MM.1S (cell line): ENCODE data around the gene GNAS.

Experiments used
- DNase-seq: peaks from one replicate; pipeline ENCODE4 v3.0.0-alpha.2; 2015
- H2AFZ ChIP-seq: fragments of 300-600 bp; sonication (generic); 2 replicates; pipeline ENCODE4 v1.6.0; 2016; ENCODE audit warnings: antibody characterized with exemption, low read length
- H3F3A ChIP-seq: fragments of 300-600 bp; sonication (generic); 2 replicates; pipeline ENCODE4 v1.6.1; 2016; ENCODE audit warnings: mild to moderate bottlenecking, antibody characterized with exemption, low read length, moderate library complexity, mixed read lengths; ENCODE audit not compliant: insufficient read depth
- H3K27ac ChIP-seq: fragments of 300-600 bp; sonication (generic); 2 replicates; pipeline ENCODE4 v1.5.1; 2016; ENCODE audit warnings: mild to moderate bottlenecking, low read length
- H3K27me3 ChIP-seq: fragments of 300-600 bp; sonication (generic); replicated peaks from 2 replicates; pipeline ENCODE4 v1.6.0; 2016; ENCODE audit warnings: low read length; ENCODE audit not compliant: insufficient read depth
- H3K36me3 ChIP-seq: fragments of 300-600 bp; sonication (generic); replicated peaks from 2 replicates; pipeline ENCODE4 v1.6.1; 2016; ENCODE audit warnings: mild to moderate bottlenecking, low read length, mixed read lengths; ENCODE audit not compliant: insufficient read depth
- H3K4me1 ChIP-seq: fragments of 300-600 bp; sonication (generic); 2 replicates; pipeline ENCODE4 v1.6.1; 2016; ENCODE audit warnings: low read length, mixed read lengths
- H3K4me2 ChIP-seq: fragments of 300-600 bp; sonication (generic); 2 replicates; pipeline ENCODE4 v1.6.0; 2016; ENCODE audit warnings: low read depth, low read length
- H3K4me3 ChIP-seq: fragments of 300-600 bp; sonication (generic); 2 replicates; pipeline ENCODE4 v1.5.1; 2016; ENCODE audit warnings: low read length, mixed read lengths
- H3K79me2 ChIP-seq: fragments of 300-600 bp; sonication (generic); 2 replicates; pipeline ENCODE4 v1.6.1; 2016; ENCODE audit warnings: mixed run types, low read length, mixed read lengths
- H3K9ac ChIP-seq: fragments of 300-600 bp; sonication (generic); 2 replicates; pipeline ENCODE4 v1.6.1; 2016; ENCODE audit warnings: low read length, mixed read lengths
- H3K9me2 ChIP-seq: fragments of 300-600 bp; sonication (generic); replicated peaks from 2 replicates; pipeline ENCODE4 v1.6.1; 2016; ENCODE audit warnings: mild to moderate bottlenecking, low read length, mixed read lengths; ENCODE audit not compliant: insufficient read depth
- H3K9me3 ChIP-seq: fragments of 300-600 bp; sonication (generic); replicated peaks from 2 replicates; pipeline ENCODE4 v1.6.1; 2016; ENCODE audit warnings: mild to moderate bottlenecking, low read length, mixed read lengths; ENCODE audit not compliant: insufficient read depth
- H4K20me1 ChIP-seq: fragments of 300-600 bp; sonication (generic); 2 replicates; pipeline ENCODE4 v1.6.1; 2016; ENCODE audit warnings: mild to moderate bottlenecking, low read length, moderate library complexity, mixed read lengths; ENCODE audit not compliant: insufficient read depth
- EZH2 ChIP-seq: fragments of 300-600 bp; sonication (generic); optimal IDR thresholded peaks from 2 replicates; pipeline ENCODE3; 2017; ENCODE audit warnings: low read depth, mild to moderate bottlenecking, antibody characterized with exemption, low read length, mixed read lengths
- EZH2phosphoT487 ChIP-seq: fragments of 300-600 bp; sonication (generic); IDR thresholded peaks from 2 replicates; pipeline ENCODE4 v1.6.1; 2018; ENCODE audit warnings: antibody characterized with exemption, low read length
- TF ChIP-seq, protein P1 (sequence below): fragments of 300-600 bp; sonication (generic); IDR thresholded peaks from 2 replicates; pipeline ENCODE4 v1.5.1; 2016; ENCODE audit warnings: antibody characterized with exemption, low read length, mixed read lengths

GNAS gene

DNA sequence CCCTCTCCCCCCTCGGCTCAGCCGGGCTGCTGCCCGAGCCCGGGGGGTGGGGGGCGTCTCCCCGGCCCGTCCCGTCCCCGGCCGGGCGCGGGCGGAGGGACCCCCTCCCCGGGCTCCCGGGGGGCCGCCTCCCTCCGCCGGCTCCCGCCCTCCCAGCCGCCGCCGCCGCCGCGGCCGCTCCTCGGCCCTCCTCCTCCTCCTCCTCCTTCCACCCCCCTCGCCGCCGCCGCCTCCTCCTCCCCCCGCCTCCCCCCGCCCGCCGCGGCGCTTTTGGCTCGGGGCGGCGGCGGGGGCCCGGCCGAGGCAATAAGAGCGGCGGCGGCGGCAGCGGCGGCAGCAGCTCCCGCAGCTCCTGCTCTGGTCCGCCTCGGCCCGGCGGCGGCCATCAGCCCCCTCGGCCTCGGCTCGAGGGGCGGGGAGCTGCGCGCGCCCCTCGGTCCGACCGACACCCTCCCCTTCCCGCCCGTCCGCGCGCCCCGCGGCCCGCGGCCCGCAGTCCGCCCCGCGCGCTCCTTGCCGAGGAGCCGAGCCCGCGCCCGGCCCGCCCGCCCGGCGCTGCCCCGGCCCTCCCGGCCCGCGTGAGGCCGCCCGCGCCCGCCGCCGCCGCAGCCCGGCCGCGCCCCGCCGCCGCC is 38.7 kb downstream of the GNAS start:
- H3K27ac ChIP-seq, result peak overlapping the region; percentile 57; the same call in 1 of the 2 replicates
- H3K9me3 ChIP-seq, result no peaks in the 10 kb centered on the region
- peak overlapping the region; percentile 60; the same call in 1 of the 2 replicates for H3K4me3 ChIP-seq
- no peaks in the 10 kb centered on the region for H3K9me2 ChIP-seq
- H3K79me2 ChIP-seq, result peaks cover 63% of the 10 kb centered on the region
- peak; percentile 70 for DNase-seq
- peaks cover 4% of the 10 kb centered on the region; the same call in 1 of the 2 replicates for H3K36me3 ChIP-seq
- H3F3A ChIP-seq, result peaks cover 27% of the 10 kb centered on the region
- no peaks in the 10 kb centered on the region for H3K27me3 ChIP-seq
- H3K4me1 ChIP-seq, result peaks cover 43% of the 10 kb centered on the region
- peak overlapping the region; percentile 72 for H3K9ac ChIP-seq
- H2AFZ ChIP-seq, result no peak overlapping the region
- TF ChIP-seq EZH2, result no peak
- TF ChIP-seq EZH2phosphoT487, result no peak
- TF ChIP-seq, protein P1, sequence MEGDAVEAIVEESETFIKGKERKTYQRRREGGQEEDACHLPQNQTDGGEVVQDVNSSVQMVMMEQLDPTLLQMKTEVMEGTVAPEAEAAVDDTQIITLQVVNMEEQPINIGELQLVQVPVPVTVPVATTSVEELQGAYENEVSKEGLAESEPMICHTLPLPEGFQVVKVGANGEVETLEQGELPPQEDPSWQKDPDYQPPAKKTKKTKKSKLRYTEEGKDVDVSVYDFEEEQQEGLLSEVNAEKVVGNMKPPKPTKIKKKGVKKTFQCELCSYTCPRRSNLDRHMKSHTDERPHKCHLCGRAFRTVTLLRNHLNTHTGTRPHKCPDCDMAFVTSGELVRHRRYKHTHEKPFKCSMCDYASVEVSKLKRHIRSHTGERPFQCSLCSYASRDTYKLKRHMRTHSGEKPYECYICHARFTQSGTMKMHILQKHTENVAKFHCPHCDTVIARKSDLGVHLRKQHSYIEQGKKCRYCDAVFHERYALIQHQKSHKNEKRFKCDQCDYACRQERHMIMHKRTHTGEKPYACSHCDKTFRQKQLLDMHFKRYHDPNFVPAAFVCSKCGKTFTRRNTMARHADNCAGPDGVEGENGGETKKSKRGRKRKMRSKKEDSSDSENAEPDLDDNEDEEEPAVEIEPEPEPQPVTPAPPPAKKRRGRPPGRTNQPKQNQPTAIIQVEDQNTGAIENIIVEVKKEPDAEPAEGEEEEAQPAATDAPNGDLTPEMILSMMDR, result no peak
- no peak overlapping the region for H3K4me2 ChIP-seq
- H4K20me1 ChIP-seq, result peaks cover 20% of the 10 kb centered on the region; the same call in 1 of the 2 replicates

DNA sequence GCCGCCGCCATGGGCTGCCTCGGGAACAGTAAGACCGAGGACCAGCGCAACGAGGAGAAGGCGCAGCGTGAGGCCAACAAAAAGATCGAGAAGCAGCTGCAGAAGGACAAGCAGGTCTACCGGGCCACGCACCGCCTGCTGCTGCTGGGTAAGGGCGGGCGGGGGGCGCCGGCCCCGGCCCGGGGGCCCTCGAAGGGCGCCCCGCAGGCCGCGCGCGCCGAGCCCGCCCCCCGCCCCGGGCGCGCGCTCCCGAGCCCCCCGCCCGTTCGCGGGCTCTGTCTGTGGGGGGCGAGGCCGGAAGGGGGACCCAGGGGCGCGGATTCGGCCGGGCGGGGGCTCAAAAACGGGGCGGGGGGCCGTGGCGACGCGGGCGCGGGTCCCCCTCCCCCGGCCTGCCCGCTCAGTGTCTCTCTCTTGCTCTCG is 39.2 kb downstream of the GNAS start:
- no peaks in the 10 kb centered on the region for H3K9me3 ChIP-seq
- H3F3A ChIP-seq, result peaks cover 22% of the 10 kb centered on the region
- H3K9me2 ChIP-seq, result no peaks in the 10 kb centered on the region
- peaks cover 38% of the 10 kb centered on the region for H3K4me1 ChIP-seq
- H3K9ac ChIP-seq, result peak overlapping the region; percentile 96
- DNase-seq, result peak; percentile 40
- peak overlapping the region; percentile 92 for H3K27ac ChIP-seq
- TF ChIP-seq EZH2phosphoT487 (no peak), EZH2 (no peak)
- TF ChIP-seq, protein P1, result no peak
- peaks cover 21% of the 10 kb centered on the region; the same call in 1 of the 2 replicates for H4K20me1 ChIP-seq
- H3K4me3 ChIP-seq, result peak overlapping the region; percentile 94
- H3K4me2 ChIP-seq, result no peak overlapping the region; the same call in 1 of the 2 replicates
- H3K27me3 ChIP-seq, result no peaks in the 10 kb centered on the region
- peaks cover 9% of the 10 kb centered on the region; the same call in 1 of the 2 replicates for H3K36me3 ChIP-seq
- H3K79me2 ChIP-seq, result peaks cover 68% of the 10 kb centered on the region
- no peak overlapping the region for H2AFZ ChIP-seq

DNA sequence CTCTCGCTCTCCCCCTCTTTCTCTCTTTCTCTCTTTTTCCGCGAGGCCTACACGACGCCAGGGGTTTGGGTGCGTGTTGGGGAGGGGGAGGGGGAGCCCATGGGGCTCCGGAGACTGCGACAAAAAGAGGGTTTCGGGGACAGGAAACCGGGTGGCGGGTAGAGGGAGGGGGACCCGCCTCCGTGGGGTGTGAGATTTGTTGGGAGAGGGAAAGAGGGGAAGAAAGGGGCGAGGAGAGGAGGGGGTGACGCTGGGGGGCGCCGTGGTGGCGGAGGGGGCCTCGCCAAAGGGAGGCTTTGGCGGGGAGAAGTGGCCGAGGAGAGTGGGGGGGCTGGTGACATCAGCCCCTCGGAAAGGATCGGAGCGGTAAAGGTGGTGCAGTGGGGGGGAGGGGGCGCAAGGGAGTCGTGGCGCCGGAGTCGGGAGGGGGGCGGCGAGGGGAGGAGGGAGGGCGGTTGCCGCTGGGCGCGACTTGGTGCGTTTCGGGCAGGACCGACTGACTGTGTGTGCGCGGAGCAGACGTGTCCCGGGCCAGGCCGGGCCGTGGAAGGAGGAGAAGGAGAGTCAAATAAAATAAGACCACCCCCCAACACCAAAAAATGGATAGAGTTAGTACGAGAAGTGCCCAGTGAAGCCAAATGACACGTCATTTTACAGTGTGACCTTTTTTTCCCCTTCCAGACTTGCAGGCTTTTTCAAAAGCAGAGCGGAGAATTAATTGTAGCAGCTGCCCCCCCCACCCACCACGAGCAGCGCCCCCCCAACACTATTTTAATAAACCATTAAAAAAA is 39.8 kb downstream of the GNAS start:
- peak overlapping the region; percentile 73 for H3K4me2 ChIP-seq

More for the DNA sequence above, 39.8 kb downstream of the GNAS start:
- peak; percentile 73 for DNase-seq
- Histone ChIP-seq H4K20me1 (peaks cover 21% of the 10 kb centered on the region; the same call in 1 of the 2 replicates), H3K36me3 (peaks cover 9% of the 10 kb centered on the region; the same call in 1 of the 2 replicates), H3K9me3 (no peaks in the 10 kb centered on the region), H3K79me2 (peaks cover 74% of the 10 kb centered on the region), H3K9ac (peak overlapping the region; percentile 96), H2AFZ (no peak overlapping the region), H3K9me2 (no peaks in the 10 kb centered on the region), H3K4me3 (peak overlapping the region; percentile 94), H3K4me1 (peaks cover 32% of the 10 kb centered on the region), H3K27me3 (no peaks in the 10 kb centered on the region), H3F3A (peaks cover 16% of the 10 kb centered on the region), H3K27ac (peak overlapping the region; percentile 92)
- TF ChIP-seq, protein P1, result 0 out of 2 replicates have a peak, but pooled peaks have one; percentile 9
- no peak for TF ChIP-seq EZH2phosphoT487
